Omental fat pad (tissue), 4 donors: Measurements from ENCODE around the gene FBXO21. TPM values are rescaled to one million over a fixed set of nuclear protein-coding genes. Genes with fewer than 3 reads are reported as not detected.

Experiments used
- ATAC-seq: fragments of 150-250 bp; one replicate; pipeline ENCODE4 v1.9.1; 2016; ENCODE audit warnings: mild to moderate bottlenecking, moderate library complexity; ENCODE audit not compliant: low FRiP score
- DNase-seq: peaks from one replicate; pipeline ENCODE4 v3.0.0-alpha.2; 2019; ENCODE audit warnings: low spot score
- CTCF ChIP-seq, 3 donors: fragments of 450-650 bp; IDR thresholded peaks; one replicate each; pipeline ENCODE4 v1.5.1; 2016 to 2017; ENCODE audit warnings: antibody characterized with exemption in 3 of 3, mild to moderate bottlenecking in 3 of 3, moderate library complexity in 2 of 3
- total RNA-seq, 4 donors: library from RNA; depleted of rRNA; stranded (reverse); fragments of >200 nt; gene quantifications; one replicate each; pipeline ENCODE4 v1.1.0, GENCODE V29; 2016

FBXO21 gene
- total RNA-seq, 4 donors from 2014 or later = 45.0 to 74.2 (median 62.2) TPM

DNA sequence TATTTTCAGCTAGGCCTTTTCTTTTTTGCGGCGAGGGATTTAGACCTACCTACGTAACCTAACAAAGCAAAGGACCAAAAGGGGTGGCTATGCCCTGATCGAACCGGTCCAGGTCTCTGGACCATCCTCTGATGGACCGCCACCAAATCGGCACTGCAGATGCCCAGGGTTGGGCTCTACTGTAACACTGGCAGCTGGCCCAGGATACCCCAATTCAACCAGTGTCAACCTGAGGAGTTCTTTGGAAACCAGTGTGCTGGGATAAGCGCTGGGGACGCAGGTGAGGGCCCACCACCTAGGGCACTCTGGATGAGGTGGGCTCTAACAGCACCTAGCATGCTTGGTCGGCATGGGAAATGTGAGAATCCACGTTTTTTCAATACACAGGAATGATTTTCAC, 32.2 kb downstream of the FBXO21 start:
- ATAC-seq (no peak), DNase-seq (no peak)
- TF ChIP-seq CTCF (IDR thresholded peaks at IDR 0.05) = no peak

DNA sequence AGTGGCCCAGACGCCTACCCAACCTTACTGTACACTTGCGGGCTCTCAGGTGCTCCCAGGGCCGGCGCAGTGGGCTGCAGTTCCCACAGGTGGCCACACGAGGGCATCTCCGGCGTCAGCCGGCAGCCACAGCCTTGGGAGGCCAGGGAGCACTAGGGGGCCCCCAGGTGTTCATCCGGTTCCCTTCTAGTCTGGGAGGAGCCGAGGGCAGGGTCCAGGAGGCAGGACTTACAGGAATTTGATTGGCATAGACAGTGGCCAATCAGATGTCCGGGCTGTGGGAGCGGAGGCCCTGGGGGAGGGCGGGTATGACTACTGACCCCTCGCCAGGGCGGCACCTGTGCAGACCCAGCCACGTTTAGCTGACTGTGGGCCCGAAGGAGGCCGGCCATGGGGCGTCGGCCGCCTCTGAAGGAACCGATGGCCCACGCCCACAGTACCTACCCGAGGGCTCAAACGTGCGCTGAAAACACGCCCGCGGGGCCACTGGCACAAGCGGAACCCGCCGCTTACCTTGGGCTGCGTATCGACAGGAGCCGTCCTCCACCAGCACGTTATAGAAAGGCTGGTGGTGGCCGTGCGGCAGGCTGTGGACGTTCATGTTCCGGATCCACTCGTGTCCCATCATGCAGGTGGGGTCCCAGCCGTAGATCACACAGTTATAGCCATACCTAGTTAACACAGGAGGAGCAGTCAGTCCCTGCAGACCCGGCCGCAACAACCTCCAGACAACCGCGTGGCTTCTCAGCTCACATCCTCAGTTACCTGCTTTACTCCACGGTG, 34.8 kb downstream of the FBXO21 start:
- DNase-seq = no peak
- no peak for TF ChIP-seq CTCF (IDR thresholded peaks at IDR 0.05)
- ATAC-seq = peak; percentile 46

GRCh38 chr12:117152793-117153775, 37.2 kb downstream of the FBXO21 start:
- TF ChIP-seq CTCF (IDR thresholded peaks at IDR 0.05) = no peak
- ATAC-seq = no peak
- DNase-seq = no peak

GRCh38 chr12:117151403-117152031, 38.8 kb downstream of the FBXO21 start:
- no peak for ATAC-seq
- DNase-seq = no peak
- no peak for TF ChIP-seq CTCF (IDR thresholded peaks at IDR 0.05)

GRCh38 chr12:117149431-117149830, 40.8 kb downstream of the FBXO21 start:
- no peak for TF ChIP-seq CTCF (IDR thresholded peaks at IDR 0.05)
- ATAC-seq (no peak), DNase-seq (no peak)

GRCh38 chr12:117148642-117149041, 41.6 kb downstream of the FBXO21 start:
- TF ChIP-seq CTCF (IDR thresholded peaks at IDR 0.05) = no peak
- no peak for DNase-seq
- ATAC-seq = no peak
